Hematopoietic multipotent progenitor cell treated with erythropoietin and hydrocortisone succinate and interleukin-3 and kit ligand, for 6 days (in vitro differentiated cells): ENCODE results near the gene KCNH5.

ENCODE experiments used
- DNase-seq: peaks from one replicate; pipeline ENCODE4 v3.0.0-alpha.2; 2015

KCNH5 gene

DNA sequence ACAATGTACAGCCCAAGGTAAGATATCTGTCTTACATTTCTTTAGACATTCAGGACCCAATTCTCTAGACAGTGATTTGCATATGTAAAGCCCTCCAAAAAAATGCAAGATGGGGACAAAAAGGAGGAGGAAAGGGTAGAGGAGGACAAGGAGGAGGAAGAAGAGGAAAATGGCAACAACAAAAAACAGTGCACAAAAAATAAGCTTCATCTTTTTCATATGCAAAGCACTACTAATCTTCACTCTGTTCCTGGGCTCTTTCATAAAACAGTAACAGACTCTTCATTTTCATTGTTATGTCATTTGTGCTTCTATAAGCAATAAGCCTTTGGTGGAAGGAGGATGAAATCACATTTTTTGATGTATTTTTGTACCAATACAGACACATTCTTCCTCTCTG is 61.4 kb downstream of the KCNH5 start:
- no peak for DNase-seq

DNA sequence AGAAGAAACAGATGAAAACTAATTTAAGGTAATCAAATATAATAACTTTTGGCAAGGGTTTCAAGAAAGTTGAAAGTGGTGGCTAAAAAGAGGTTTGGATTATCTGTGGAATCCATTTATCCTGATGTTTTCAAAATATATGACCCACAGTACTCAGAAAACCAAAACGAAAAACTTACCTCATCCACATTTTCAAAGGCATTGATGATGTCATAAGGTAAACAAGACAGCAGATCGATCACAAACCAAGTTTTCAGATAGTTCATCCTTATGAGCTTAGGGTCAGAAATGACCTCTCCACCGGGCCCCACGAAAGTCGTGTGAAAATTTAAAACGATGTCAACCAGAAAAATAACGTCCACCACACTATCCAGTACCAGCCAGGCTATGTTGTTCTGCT is 64.6 kb downstream of the KCNH5 start:
- no peak for DNase-seq

DNA sequence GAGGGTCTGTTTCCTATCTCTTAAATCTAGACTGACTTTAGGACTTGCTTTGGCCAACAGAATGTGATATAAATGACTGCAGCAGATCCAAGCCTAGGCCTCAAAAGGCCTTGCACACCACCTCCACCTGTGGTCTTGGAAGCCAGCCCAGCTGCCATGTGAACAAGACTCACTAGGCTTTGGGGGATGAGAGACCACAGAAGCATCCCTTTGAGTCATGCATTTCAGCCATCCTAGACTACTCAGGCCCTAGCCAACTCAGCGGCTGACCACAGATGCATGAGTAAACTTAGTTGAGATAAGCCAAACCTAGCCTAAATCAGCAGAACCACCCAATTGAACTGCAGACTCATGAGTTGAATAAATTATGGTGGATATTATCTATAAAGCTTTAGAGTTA is 87.7 kb downstream of the KCNH5 start:
- DNase-seq, result no peak

DNA sequence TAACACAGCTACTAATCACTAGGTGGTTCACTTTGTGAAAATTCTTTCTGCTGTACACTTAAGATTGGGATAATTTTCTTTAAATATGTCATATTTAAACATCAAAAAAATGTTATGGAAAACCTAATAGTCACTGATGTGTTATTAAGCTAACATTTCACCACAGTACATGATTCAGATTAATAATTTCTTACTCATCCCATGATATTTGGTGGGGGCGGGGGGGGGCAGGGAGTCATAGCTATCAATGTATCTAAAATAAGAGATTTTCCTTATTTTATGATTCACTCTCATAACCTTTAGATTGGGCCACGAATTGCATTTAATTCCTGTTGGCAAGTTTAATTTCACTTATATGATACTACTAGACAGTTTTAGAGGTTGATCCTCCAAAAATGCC is 88.8 kb downstream of the KCNH5 start:
- DNase-seq, result no peak

DNA sequence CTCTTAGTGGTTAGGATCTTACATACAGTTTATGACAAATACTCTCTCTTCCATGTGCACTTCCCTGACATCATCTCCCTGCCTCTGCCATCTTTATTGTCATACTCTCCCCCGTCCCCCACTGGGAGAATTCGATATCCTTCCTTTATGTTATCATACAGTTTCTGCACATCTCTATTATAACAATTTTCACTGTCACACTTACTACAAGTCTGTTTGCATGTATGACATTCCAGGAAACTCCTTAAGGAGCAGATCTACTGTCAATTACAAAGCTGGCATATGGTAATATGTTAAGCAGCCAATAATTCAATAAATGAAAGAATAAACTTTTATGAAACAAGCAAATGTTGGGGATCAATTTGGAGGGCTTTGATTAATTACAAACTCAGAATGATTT is 91.1 kb downstream of the KCNH5 start:
- DNase-seq, result no peak

DNA sequence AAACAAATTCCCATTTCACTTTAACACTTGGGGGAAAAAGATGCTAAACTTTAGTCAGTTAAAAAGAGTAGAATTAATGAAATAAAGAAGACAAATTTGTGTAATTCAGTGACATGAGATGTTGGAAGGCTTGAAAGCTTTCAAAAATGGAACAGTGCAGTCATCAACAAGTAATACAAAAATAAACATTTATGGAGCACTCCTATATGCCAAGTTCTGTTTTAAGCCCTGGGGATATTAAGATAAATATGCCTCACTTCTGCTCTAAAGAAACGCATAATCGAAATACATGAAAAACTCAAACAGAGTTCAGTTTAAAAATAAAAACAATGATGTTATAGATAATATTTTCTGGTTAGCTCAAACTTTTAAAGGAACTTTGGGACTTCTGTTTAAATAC is 93.0 kb downstream of the KCNH5 start:
- no peak for DNase-seq

DNA sequence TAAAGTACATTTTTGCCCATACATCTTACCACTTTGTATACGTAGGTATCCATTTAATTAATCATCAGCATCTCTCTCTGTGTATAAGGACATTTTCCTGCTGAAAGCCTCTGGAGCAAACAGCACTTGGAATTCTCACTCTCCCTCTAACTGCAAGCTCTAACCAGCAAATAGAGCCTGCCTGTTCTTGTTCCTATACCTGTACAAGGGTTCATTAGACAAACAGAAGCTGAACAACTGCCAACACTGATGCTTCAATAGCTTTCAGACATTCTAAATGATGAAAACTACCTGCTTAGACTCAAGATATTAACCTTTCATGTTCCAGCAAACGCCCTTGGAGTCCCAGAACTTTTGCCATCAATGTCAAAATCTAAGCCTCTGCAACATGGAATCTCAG is 98.0 kb downstream of the KCNH5 start:
- no peak for DNase-seq

DNA sequence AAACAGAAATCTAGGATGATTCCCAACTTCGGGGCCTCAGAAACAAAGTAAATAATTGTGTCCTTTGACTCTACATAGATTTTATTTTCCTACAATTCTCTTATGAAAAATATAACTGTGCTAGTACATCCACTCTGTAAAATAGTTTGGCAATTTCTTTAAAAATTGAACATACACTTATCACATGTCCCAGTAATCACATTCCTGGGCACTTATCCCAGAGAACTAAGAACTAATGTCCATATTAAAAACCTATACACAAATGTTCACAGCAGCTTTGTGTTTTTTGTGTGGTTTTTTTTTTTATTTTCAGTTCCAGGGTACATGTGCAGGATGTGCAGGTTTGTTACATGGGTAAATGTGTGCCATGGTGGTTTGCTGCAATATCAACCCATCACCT is 99.0 kb downstream of the KCNH5 start:
- DNase-seq, result no peak

DNA sequence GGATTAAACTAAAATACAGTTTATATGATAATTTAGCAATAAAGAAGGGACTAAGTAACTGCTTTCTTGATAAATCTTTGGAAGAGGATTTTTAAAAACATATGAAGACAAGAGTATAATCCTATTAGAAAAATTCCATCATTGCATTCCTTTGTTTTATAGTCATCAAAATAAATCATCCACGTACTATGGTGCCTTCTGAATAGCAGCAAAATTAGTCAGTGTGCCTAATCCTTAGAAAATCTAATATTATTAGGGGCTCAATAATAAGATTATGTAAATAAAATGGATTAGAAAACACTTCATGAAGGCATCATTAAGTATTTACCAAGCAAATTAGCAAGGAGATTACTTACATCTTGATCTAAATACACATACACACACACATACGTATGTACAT is 102.1 kb downstream of the KCNH5 start:
- DNase-seq, result no peak

DNA sequence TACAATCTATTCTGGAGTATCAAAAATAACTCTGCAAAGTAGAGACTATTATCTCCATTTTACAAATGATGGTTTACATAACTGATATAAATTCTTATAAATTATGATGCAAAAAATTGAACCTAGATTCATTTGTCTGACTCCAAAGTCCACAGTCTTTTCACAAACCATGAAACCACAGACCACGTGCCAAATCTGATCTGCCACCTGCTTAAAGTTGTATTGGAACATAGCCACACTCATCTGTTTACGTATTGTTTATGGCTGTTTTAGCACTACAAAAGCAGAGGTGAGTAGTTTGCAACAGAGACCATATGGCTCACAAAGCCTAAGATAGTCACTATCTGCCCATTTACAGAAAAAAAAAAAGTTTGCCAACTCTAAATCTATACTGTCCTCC is 105.3 kb downstream of the KCNH5 start:
- DNase-seq, result no peak

DNA sequence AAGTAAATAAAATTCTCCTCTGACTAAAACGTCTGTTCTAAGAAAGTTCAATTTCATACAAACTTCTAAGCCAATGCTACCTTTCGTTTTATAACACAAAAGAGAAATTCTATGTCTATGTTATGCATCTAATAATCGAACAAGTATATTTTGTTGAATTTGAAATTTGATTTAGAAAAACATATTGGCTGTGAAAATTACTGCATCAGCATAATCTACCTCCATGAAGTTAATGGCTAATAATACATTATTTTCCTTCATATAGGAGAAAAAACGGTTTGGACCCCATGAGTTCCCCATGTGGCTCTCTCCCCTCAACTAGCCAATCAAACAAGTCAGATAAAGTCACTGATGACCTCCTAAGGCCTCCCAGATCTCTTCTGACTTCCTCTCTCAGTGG is 106.5 kb downstream of the KCNH5 start:
- DNase-seq, result no peak

DNA sequence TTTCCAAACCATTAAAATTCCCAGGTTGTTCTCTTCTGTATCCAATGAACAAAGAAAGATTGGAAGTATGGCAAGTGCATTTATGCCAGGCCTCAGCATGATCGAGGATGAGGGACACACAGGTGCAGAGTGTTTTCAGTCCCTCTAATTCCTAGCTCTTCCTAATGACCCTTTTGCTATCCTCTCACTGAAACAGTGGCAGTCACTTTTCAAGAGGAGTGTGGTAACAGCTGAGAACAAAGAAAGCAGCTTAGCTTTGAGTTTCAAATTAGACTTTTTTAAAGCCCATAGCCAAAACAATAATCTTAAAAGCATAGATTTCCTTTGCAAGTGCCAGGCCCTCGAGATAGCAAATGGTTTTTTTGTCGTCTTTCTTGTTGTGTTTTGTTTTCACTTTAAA is 110.8 kb downstream of the KCNH5 start:
- no peak for DNase-seq

DNA sequence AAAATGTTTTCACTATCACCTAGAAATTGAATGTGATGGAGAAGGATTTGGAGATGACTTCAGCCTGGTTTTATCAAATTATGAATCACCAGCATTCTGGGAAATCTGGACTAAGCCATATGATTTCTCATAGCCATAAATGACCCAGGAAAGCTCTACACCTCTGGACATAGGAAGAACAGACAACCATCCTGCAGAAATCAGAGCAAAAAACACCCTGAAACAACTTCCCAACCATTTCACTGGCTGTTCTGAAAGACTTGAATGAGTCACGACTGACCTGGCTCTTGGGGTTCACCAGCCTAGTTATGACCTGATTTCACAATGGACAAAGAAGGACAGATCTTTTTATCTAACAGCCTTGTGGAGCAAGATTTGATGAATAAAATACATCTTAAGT is 123.8 kb downstream of the KCNH5 start:
- no peak for DNase-seq

DNA sequence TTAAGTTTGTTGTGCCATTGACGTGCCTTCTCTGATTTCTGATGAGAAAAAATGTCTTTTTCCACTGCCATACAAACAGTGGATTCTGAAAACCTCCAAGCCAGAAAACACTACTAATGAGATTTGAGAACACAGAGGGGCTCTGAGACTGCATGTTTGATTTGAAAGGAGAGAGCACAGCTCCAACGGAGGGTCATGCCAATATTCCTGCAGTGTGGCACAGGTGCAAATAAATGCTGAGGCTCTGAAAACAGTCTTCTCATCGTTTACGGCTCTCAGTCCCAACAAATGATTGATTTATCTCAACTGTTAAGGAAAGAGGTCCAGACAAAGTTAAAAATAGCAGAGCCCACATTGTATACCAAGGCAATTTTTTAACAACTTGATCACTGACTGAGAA is 128.7 kb downstream of the KCNH5 start:
- no peak for DNase-seq

DNA sequence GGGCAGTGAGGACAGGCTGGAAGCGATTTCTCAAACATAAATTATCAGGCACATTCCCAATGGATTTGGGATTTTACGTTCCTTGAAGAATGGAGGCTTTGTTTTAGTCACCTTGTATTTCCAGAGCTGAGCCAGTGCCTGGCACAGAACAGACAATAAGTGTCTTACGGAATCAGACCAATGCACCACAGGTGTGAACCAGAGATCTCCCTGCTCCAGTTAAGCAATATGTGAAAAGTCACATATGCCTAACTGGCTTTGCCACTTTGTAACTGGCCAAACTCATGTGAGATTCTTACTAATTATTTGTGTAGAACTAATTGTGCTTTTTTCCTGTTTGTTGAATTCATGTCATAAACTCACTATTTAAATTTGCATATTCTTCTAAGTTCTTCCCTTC is 130.4 kb downstream of the KCNH5 start:
- no peak for DNase-seq

DNA sequence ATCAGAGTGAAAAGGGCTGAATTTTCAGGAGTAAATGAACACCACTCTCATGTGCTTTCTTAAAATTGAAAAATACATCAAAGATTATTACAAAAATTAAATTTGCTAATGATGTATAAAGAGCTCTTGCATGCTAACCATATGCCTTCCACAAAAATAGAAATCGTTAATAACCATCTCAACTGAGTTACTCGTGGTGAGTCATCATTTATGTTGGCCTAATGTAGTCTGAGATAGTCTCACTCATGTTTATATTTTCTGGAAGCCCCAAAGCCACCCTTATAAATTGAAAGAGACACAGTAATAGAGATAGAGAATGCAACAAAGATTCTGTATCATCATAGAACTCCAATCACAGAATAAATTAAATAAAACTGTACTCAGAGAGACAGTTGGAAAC is 131.2 kb downstream of the KCNH5 start:
- DNase-seq, result no peak

DNA sequence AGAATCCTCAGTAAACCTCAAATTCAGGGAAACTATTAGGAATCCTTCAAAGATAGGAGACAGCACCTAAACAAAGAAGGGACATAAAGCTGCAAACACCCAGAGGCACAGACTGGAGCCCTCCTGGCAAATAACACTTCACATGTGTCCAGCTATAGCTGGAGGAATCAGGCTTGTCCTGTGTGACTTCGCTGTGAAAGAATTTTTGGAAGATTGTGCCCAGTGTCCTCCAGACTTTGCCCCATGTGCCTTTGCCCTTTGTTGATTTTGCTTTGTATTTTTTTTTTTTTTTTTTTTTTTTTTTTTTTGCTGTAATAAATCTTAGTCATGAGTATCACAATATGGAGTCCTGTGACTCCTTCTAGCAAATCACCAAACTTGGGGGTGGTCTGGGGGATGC is 136.8 kb downstream of the KCNH5 start:
- DNase-seq, result no peak

DNA sequence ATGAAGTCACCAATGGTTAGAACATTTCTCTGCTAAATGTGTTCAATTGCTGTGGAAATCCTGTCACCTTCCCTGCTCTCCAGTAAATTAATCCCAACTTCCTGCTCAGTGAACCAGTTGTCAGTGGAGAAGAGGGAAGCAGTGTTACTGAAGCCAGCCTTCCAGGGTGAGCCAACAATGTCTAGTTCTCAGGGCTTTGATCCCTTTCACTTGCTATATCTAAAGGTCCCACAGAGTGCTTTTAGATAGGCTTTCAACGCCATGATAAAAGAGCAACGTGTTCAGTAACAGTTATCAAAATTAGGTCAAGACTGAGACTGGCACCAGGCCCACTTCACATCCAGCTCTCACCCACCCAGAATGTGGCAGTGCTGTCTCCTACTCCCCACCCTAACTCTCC is 139.7 kb downstream of the KCNH5 start:
- no peak for DNase-seq

DNA sequence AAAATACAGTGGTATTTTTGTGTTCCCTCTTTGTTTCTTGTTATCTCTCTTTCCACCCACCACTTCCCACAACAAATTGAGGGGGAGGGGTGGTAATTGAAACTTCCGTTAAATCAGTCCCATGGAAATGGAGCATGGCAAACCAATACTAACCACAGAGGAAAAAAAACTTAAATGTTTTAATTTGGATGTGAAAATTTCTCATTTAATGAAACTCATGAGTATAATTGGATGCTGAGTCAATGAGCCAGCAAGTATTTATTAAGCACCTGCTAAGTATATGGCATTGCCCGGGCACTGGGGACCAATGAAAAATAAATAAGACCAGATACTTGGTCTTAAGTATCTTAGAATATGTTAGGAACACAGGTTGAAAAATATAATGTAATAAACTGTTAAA is 147.5 kb downstream of the KCNH5 start:
- no peak for DNase-seq

DNA sequence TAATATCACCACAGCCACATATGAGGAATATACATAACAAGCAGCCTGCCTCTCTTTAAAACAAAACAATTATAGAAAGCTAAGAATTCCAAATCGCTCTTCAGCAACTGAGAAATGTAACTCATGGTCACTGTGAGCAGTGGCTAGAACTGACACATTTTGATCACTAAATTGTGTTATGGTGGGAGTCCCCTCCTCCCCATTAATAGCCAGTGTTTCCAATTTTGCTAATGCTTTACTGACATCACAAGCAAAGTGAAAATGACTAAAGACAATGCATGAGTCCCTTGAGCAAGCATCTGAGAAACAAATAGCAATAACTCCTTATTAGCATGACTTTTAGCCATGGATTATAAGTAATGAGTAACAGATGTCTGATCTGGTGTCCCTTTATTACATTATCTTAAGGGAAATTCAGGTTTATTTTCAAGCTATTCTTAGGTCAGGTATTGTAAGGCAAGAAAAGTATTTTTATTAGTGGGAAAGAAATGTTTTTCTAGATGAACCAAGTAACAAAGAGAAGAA is 148.3 kb downstream of the KCNH5 start:
- DNase-seq, result no peak

DNA sequence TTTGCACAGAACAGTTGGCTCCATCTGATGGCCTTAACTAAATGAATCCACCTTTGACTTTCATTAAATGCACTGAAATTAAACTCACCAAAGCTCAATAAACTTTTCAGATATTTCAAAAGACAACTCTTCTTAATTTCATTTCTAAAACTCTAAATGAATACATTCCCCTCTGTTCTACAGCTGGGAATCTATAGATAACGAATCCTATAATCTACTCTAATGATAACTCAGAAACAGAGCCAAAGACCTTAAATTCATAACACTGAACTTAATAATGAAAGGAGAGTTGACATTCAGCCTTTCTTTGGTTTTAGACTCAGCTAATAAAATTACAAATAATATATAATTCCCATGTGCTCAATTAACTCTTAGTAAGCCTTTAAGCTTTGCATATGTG is 150.5 kb downstream of the KCNH5 start:
- no peak for DNase-seq

DNA sequence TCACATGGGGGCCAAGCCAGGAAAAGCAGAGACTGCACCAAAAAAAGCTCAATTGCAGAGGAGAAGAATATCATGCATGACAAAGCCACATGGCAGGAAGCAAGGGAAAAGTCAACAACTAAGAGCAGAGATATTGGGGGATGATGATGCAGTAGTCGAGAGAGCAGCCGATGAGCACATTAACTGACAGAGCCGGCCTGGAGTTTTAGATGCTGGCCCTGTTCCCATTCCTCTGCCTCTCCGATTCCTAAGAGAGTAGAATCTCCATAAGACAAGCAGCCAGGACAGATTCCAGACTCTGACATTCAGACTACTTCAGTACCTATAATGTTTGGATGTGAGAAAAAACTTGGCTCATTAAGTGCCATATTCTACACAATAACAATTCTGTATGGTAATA is 155.9 kb downstream of the KCNH5 start:
- no peak for DNase-seq

DNA sequence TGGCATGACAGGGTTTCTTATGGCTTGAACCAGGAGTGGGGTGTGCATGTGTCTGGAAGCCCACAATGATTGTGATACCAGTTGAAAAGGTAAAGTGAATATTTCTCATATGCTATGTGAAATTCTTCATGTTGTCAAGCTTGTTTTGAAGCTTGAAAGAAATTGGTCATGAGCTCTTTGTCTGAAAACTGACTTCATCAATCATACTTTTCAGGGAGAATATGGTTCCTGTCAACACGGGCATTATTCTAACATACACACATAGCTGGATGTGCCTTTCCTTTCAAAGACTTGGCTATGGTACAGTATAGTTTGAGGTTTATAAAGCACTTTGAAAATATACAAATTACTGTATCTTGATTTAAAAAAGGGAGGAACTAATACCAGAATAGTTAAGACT is 158.8 kb downstream of the KCNH5 start:
- DNase-seq, result no peak

DNA sequence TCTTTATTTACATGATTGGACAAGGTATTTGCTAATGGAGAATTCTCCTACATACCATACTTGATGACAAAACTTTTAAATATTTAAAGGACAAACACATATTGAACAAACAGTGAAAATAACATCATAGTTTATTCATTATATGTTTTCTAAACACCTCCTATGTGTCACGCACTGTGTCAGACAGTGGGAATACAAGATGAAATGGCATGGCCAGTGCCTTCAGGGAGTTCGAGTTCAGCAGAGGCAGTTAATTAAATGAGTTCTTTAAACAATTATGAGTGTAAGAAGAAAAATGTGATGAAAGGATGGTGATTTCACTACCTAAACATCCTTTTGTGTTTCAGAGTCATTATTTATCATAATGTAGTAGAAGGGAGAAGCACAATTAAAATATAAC is 159.8 kb downstream of the KCNH5 start:
- DNase-seq, result no peak

DNA sequence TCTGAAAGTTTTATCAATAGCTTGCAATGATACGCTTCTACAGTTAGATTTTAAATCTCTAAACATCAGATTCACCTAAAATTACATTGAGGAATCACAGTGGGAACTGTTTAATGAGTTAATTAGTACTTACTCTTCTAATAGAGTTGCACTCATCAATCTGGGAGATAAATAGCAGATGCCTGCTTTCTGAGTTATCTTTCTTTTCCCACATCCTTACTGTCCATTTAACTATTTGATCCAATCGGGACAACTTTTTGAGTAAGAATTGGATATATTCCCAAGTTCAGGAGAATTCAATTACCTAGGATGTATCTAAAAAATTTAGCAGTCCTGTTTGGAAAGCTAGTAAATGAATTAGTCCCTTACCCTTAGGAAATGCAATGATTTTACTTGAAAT is 162.3 kb downstream of the KCNH5 start:
- DNase-seq, result no peak

DNA sequence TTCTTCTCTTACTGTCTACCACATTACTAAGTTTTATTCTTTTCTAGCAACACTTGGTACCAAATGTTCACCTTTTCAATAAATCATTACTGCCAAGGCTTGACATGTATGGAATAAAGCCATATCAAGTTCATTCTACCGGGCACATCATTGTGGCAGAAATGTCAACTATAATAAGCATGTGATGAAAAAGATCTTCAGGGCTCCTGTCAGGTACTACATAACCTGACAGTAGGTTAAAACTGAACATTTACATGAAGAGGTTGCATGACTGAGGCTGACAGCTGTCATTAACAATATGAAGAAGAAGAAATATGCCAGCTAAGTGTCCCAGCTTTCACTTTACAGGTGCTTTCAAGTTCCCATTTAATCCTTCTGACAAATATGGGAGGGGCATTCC is 178.9 kb downstream of the KCNH5 start:
- no peak for DNase-seq
